Stimulated activated CD8-positive, alpha-beta memory T cell treated with anti-CD3 and anti-CD28 coated beads, Interleukin-4, amount 100 ng/mL, for 48 hours (primary cell): ENCODE data around the gene CHN1.
A peak's percentile ranks its signal among the peaks of the same experiment; 100 is the strongest.

Experiments used
- DNase-seq: peaks from one replicate; pipeline ENCODE4 v3.0.0-alpha.2; 2020

Gene CHN1

DNA sequence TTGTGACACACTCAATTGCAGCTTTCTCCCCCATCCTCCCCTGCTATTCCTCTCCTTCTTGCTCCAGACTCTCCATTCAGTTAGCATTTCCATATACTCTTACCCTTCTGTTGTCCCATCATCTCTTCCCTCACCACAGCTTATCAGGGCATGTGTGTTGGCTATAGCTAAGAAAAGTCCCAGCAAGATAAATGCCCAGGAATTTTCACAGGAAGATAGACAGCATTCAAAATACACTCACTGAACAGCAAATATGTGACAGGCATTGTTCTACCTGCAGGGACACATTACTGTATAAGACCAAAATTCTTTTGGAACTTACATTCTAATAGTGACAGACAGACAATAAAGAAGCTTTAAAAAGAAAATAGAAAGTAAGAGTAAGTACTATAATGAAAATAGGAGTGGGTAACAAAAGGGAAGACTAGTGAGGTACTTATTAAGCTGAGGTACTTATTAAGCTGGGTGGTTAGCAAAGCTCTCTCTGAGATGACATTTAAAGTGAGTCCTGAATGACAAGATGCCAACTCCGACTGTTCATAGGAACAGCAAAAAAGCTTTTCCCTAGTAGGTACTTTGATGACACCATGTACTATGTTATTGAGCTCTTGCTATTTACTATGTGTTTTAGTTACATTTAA lies 86.2 kb downstream of the CHN1 start:
- DNase-seq, result no peak

DNA sequence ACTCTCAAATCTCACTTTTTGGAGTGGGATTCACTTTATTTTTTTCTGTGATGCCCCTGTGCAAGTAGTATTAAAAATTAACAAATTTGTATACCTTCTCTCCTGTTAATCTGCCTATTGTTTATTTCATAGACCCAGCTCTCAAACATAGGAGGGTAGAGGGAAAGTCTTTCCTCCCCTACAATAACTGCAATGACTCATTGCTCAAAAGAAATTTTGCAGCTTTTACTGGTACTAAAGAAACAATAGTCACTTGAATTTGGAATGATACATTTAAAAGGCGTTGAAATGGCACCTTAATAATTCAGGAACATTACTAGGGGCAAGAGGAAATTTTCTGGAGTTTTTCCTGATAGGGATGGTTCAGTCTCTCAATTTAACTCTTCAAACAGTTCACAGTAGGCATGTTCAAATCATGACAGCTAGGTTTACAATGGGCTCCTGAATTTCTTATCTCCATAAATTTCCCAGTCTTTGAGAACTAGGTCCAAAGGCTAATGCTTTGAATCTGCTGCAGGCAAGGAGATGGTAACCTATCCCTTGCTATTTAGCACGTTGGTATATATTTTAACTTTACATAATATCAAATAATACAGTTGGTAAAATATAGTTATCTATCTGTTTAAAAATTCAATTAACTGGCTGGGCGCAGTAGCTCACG lies 88.8 kb downstream of the CHN1 start:
- DNase-seq, result no peak

DNA sequence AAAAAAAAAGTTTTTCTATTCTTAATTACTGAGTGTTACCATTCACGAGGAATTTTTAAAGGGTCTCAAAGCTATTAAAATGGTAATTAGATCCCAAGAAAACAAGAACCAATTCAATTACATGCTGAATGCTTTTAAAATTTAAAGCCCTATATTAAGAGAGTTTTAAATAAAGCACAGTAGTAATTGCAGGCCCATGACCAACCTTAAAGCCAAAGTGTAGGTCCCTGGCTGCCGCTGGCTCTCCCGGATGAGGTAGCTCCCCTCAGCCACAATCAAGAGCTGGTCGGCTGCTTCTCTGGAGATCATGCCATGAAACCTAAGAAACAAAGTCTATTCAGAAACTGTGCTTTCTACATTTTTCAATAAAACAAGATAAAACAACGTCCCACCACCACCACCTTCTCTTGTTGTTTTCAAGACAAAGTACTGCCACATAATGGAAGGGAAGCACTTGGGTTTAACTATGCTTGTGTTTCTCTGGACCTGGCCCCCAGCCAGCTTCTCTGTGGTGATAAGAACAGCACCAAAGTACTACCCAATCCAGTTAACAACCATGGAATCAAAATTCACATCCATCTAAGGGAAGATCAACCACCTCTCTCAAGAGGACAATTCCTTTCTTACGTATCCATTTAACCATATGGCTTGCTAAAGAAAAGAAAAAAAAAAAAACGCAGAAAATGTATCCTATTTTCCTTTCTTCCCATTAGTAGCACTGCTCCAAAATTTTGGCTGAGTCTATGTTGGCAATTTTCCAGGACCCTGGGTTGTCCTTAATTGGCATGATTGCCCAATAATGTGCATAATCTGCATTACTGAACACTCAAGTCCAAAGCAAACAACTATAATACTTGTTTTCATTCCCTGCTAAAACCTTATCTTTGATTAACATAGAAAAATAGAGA lies 90.1 kb downstream of the CHN1 start:
- no peak for DNase-seq

DNA sequence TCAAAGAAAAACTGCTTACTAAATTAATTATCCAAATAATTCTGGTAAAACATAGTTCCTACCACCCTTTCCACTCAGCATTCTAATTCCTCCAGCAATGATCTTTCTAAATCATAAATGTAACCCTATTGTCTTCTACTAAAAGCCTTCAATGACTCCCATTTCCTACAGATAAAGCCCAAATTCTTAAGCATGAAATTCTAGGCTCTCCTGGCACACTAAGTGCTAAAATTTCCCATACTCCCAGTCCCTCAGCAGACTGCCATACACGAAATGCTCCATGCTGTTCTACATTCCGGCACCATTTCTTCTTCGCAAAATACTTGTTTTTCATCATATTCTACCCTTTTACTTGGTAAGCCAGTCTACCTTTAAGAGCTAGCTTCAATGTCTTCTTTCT lies 96.9 kb downstream of the CHN1 start:
- no peak for DNase-seq

DNA sequence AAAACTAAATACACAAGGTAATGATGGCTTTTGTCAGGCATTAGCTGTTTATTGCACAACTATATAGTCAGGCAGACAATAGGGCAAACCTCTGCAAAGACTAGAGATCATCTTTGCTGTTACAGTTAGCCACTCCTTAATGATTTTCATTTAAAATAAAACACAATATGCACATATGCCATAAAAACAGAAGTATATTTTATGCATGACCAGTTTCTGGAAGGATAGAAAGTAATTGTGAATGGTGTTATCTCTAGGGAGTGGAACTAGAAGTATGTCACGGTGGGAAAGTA lies 102.0 kb downstream of the CHN1 start:
- DNase-seq, result no peak

DNA sequence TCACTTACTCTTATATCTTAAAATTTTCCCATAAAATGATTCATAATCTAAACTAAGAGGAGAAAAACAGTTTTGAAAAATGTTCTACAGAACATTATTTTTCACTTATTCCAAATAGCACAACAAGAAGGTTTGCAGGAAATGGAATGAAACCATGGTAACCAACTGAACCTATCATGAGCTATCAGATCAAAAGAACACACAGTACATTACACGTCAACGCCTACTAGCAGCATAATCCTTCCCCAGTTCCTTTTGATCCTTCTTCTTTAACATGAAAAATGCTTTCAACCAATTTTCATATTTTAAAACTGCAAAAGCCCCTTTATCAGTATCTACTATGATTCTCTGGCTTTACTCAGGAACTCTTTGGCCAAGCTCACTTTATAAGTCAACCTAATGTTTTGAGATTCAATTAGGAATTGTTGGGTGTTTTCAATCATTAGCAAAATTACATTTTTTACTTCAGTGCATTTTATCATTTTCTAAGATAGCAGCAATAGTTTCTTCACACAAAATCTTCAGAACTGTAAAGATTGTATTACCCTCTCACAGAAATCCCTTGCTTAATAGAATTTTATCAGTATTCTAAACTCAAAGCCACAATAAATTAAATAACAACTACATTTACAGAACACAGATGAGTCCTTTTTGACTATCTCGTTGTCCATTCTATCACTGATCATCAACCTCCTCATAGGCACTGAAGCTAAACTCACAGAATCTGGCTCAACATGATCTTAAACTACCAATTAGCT lies 102.5 kb downstream of the CHN1 start:
- DNase-seq, result no peak

DNA sequence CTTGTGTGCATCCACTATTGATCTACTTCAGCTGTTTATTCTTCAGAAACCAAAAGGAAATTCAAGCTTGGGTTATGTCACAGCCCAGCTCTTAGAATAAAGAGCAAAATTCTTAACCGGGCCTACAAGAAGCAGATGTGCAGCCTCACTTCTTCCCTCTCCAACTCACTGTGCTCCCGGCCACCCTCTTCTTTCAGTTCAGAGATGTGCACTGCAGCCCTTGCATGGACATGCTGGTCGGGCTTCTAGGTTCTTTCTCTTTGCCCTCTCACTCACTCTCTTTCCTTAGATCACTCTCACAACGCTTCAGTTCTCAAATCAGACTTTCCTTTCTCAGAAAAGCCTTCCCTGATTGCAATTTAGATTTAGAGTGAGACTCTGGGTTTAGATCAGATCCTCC lies 104.1 kb downstream of the CHN1 start:
- peak; percentile 28 for DNase-seq

DNA sequence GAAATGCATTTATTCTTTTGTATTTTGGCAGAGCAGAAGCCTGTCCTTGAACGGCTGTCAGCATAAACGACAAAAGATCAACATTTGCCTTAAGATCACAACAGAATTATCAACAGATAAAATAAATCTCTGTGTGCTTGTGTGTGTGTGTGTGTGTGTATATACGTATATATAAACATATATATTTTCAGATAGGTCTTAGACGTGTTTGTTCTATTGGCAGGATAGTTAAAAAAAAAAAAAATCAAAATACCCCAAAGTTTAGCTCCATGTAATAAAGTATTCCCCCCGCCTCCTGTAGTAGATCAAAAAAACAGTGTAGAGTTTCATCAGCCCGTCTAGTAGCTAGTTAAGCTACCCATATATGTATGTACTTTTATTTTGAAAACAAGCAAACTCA lies 107.9 kb downstream of the CHN1 start:
- DNase-seq, result no peak

DNA sequence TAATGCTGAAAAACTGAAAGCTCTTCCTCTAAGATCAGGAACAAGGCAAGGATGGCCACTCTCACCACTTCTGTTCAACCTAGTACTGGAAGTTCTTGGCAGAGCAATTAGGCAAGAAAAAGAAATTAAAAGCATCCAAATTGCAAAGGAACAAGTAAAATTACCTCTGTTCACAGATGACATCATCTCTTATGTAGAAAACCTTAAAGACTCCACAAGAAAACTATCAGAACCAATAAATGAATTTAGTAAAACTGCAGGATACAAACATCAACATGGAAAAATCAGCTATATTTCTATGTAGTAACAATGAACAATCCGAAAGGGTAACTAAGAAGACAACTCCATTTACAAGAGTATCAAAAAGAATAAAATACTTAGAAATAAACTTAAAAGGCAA lies 112.2 kb downstream of the CHN1 start:
- no peak for DNase-seq

DNA sequence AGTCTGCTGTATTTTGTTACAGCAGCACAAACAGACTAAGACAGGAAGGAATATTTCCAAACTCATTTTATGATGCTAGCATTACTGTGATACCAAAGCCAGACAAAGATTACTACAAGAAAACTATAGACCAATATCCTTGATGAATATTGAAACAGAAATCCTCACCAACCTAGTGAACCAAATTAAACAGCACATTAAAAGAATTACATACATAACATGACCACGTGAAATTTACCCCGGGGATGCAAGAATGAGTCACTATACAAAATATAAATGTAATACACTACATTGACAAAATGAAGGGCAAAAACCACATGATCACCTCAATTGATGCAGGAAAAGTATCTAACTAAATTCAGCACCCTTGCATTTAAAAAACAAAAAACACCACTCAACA lies 112.6 kb downstream of the CHN1 start:
- DNase-seq, result no peak

DNA sequence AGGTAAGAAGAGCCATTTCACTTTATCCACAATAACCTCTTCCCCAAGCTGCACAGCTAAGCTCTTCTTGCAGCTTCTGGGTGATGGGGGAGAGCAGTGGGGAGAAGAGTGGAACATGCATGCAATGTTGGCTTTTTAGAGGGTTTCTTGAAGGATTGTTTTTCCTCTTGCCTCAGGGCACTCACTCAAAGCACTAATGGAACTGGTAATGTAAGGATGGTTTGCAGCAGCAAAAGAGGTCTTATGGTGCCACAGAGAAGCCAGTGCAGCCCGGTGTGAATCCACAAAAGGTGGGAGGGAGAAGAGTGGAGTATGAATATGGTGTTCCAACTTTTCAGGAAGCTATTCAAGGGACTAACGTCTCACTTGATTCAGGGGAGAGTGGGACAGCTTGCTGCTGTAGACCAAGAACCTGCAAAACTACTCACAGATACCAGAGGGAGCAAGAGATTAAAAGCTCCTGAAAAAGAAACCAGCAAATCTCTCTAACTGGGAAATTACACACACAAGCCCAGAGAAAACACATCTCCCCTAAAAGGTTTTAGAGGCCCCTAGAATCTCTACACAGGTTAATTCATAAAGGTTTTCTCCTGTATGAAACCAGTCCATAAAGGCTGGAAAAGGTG lies 116.4 kb downstream of the CHN1 start:
- no peak for DNase-seq

DNA sequence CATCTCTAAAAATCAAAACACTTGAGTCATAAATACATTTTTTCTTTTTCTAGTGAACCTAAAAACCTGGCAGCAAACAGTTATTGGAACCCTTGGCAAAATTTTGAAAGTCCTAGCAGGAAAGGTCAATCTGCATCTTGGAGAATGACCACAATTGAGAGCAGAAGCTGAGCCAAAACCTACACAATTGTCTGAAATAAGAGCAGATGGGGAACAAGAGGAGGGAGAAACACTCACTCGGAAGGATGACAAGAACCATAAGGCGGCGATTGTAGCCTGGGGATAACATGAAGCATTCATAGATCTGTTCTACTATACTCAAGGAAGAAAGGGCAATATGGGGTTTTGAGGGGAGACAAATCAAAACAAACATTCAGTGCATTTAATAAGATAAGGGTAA lies 117.0 kb downstream of the CHN1 start:
- DNase-seq, result no peak

DNA sequence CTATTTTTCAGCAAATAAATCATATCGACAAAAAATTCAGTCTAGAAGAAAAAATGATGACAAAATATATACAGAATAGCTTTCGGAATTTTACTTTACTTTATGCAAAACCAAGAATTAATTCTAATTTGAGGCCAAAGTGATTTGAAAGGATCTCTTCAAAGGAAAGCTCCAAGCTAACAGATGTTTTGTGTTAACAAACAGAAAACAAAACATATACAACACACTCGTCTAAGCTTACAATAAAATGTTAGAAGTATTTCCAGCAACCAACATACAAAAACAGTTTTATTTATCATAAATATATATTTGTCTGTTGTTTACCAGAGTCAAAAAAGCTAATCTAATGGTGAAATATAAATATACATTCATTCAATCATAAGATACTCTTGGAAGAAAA lies 122.8 kb downstream of the CHN1 start:
- DNase-seq, result no peak

DNA sequence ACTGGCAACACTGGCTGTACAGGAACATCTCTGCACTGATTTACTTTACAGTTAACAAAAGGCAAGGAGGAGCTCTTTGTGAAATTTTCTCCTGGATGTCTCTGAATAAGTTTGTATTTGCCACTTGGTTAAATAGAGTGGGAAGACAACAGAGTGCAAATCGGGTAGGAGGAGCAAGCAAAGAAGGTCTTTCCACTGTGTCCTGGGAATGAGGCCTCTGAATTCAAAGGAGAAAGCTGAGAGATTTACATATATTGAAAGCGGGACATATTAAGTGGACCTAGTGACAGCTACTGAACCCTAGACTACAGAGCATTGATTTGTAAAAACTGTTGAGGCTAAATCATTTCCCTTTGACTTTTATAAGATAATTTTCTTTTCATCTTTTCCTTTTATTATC lies 123.5 kb downstream of the CHN1 start:
- DNase-seq, result no peak

DNA sequence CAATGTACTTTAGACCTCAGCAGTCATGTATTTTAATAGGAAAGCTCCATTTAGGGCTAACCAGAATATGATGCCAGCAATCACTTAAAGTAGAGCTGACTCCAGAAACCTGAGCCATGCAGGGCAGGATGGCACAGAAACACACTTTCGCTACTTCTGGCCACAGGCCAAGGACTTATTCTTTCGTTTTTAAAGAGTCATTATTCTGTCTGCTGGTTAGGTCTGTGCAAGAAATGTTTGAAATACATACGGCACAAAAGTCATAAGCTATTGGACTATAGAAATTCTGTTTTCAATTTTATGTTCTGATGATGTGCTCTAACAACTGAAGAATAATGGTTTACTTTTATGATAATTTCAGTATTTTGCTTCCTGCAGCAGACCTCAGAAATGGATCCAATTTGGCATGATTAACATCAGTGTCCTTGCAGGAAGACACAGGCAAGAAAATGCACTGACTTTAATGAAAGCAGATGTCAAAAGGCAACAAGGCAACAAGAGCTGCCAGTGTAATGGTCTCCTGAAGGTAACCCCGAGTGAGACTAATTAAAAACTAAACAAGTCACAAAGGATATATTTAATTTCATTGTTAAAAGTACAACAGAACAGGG lies 126.5 kb downstream of the CHN1 start:
- DNase-seq, result no peak

DNA sequence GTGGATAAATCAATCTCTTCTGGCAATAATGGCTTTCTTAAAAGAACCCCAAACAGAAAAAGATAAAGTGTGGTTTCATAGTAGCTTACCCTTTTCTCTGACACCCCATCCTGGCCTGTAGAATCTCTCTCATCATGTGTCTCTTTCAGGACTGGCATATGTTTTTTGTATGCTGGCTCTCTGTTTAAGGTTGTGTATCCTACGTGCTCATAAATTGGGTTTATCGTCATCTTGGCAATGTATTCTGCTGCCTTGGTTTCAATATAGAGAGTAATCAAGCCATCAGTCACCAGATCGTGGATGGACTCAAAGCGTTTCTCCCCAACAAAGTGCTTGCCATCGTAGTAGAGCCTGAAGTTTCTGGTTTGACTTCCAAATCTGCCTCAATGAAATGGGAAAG lies 127.4 kb downstream of the CHN1 start:
- no peak for DNase-seq

DNA sequence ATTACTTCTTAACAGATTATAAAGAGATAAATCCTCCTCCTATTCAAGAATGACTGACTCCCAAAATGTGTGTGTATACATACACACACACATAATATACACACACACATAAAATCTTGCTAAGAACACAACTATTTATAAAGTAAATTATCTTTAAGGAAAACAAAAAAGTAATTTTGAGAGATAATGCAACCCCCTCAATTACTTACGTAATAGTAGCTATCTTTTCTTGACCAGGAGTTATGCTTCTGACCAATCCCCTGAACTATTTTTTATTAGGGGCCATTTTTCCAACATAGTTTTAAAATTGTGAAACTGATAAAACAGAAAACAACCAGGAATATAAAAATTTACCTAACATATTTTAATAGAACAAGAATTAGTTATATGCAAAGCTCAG lies 127.9 kb downstream of the CHN1 start:
- no peak for DNase-seq

DNA sequence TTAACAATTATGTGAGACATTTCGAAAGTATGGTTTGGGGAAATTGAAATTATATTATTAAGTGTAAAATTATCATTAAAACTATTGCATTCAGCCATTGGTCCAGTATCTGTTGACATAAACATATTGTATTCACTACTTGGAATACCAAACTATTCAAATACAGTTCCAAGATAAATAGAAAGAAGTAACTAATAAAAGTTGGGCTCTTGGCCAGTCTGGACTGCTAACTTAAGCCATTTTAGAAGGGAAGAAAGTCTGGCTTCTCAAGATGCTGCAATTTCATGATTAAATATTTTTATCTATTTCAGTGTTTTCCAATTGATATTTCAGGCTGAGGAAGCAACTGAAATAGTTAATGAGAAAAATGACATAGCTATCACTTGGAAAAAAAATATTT lies 131.1 kb downstream of the CHN1 start:
- no peak for DNase-seq

DNA sequence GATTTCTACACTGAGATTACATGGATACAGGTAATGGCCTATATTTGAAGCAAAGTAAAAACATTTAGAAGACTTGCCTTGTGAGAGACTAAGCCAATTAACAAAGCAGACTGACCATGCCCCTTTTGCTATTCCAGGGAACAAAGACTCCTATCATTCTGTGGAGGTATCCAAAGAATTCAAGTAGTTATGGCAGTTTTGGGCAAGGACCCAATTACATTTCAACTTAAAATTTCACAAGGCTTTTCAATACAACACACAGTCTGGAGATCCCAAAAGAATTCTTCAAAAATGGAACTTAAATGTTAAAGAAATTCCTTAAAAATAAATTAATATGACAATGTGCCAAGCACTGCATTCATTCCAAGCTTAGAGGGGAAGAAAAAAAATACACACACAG lies 131.7 kb downstream of the CHN1 start:
- no peak for DNase-seq

DNA sequence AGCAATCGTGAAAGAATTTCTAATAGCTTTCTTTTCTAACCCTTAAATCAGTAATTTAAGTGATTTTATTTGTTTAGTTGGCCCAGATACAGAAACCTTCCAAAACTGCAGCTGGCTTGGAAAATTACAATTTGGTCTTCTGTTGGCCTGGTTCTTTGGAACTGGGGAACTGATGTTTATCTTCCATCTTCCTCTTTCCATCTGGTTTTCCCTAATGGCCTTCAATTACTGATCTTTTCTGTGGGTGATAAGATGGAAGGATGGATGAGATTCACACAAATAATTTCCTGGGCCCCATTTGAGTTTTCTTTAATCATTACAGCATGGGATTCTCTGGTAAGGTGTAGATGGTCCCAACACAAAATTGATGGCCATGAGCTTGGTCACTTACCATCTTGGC lies 134.4 kb downstream of the CHN1 start:
- no peak for DNase-seq

DNA sequence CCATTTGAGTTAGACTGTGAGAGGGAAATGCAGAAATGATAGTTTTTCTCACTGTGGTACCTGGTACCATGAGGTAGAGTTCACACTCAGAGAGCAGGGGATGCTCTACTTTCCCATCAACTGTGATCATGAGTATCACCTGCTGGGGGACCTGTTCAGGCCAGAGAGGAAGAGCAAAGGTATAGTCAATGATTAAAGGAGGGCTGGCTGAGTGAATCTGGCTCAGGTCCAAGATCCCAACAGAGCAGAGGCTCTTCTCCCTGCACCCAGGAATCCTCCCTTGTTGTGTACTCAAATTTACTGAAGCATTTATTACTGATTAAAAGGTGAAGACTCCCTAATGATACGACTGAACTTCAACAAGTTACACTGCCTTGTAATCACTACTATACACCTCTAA lies 136.3 kb downstream of the CHN1 start:
- no peak for DNase-seq

DNA sequence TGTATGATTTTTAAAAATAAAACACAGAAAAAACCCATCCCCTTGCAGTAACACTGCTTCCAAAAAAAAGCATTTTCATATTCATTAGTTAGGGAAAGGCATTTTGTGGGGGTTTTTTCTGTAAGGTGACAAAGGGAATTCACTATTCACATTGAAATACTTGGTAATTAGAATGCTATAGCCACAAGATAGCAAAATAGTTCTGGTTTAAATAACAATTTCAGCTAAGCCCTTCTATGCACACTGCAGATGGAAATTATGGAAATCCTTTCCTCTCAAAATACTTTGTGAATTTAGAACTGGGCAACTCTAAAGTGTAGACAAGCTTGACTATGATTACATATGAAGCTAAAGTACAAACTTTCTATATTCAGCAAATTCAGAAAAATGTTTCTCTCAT lies 138.8 kb downstream of the CHN1 start:
- no peak for DNase-seq

DNA sequence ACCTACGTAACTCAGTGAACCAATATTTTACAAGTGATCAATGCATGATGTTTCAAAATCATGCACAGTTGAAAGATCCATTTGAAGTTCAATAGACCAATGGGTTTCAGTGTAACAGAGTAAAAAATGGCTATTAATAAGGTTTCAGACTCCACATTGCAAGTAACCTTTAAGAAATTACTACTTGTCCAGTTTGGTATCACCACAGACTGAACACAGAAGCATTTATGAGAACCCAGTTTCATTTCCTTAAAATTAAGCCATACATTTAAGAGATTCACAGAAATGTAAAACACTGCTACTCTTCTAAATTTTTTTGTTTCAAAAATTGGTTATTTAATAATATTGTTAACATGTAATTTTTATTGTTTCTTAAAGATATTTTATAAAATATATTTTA lies 142.0 kb downstream of the CHN1 start:
- no peak for DNase-seq
